ENCODE results near the gene IRF1.

IRF1 gene

GRCh38 chr5:132474881-132475496 lies 15.6 kb downstream of the IRF1 start:
- peaks cover 1% of the 10 kb centered on the region for H3K36me3 Mint-ChIP-seq
- H3K4me3 Mint-ChIP-seq: no peak overlapping the region
- H3K27ac Mint-ChIP-seq: peak overlapping the region; percentile 71
- H3K4me1 Mint-ChIP-seq: peaks cover 89% of the 10 kb centered on the region
- no peaks in the 10 kb centered on the region for H3K9me3 Mint-ChIP-seq
- H3K27me3 Mint-ChIP-seq: no peaks in the 10 kb centered on the region

DNA sequence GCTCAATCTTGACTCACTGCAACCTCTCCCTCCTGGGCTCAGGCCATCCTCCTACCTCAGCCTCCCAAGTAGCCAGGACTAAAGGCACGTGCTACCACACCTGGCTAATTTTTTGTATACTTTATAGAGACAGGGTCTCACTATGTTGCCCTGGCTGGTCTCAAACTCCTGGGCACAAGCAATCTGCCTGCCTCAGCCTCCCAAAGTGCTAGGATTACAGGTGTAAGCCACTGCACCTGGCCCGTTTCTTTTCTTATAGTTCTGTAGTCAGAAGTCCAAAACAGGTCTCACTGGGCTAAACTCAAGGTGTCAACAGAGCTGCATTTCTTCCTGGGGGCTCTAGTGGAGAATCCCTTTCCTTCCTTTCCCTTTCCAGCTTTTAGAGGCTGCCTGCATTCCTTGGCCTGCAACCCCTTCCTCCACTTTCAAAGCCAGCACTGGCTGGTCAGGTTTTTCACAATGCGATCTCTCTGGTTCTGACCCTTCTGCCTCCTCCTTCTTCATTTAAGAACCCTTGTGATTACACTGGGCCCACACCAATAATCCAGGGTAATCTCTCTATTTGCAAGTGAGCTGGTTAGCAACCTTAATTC lies 16.3 kb downstream of the IRF1 start:
- H3K4me1 Mint-ChIP-seq: peaks cover 89% of the 10 kb centered on the region
- H3K9me3 Mint-ChIP-seq: no peaks in the 10 kb centered on the region
- no peaks in the 10 kb centered on the region for H3K27me3 Mint-ChIP-seq
- H3K27ac Mint-ChIP-seq: peak overlapping the region; percentile 71
- H3K36me3 Mint-ChIP-seq: peaks cover 1% of the 10 kb centered on the region
- no peak overlapping the region for H3K4me3 Mint-ChIP-seq

DNA sequence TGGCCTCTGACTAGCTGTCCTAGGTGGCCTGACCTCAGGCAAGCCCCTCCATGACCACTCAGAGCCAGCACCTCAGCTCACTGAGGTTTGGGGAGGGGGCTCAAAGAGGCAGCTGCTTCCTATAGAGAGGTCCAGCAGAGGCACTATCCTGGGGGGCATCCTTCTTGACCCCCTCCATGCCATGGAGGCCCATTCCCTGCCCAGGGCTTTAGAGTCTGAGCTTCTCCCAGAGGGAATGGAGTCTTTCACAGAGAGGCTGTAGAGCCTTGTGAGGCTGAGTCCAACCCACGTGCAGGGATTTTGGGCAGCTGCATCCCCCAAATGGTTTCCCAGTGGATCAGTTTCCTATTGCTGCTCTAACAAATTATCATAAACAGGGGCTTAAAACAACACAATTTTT lies 16.9 kb downstream of the IRF1 start:
- Mint-ChIP-seq H3K4me3 (no peak overlapping the region), H3K4me1 (peaks cover 89% of the 10 kb centered on the region), H3K36me3 (peaks cover 1% of the 10 kb centered on the region), H3K9me3 (no peaks in the 10 kb centered on the region), H3K27ac (peak overlapping the region; percentile 79), H3K27me3 (no peaks in the 10 kb centered on the region)

DNA sequence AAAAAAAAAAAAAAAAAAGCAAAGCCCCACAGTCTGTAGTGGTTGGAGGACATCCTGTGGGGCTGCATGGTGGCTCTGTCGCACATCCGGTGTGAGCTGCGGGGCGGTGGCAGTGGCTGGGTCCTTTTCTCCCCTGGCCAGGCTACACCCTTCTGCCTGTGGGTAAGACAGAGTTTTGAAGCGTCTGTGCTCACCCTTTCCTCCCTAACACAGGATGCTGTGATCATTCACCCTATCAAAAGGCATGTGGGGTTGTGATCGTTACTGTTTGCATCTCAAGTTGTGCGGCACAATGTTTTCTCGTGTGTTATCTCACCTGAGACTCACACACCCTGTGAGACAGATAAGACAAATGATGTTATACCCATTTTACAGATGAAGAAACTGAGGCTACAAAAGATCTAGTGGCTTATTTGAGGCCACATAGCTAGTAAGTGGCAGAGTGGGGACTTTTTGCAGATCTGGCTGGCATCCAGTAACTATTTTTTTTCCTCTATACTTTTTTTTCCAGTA lies 17.5 kb downstream of the IRF1 start:
- Mint-ChIP-seq H3K4me3 (peak overlapping the region; percentile 40), H3K9me3 (no peaks in the 10 kb centered on the region), H3K4me1 (peaks cover 88% of the 10 kb centered on the region), H3K27ac (peak overlapping the region; percentile 79), H3K27me3 (no peaks in the 10 kb centered on the region), H3K36me3 (peaks cover 3% of the 10 kb centered on the region)

GRCh38 chr5:132472431-132472830 lies 18.1 kb downstream of the IRF1 start:
- peak overlapping the region; percentile 12 for H3K27ac Mint-ChIP-seq
- H3K4me1 Mint-ChIP-seq: peaks cover 88% of the 10 kb centered on the region
- no peaks in the 10 kb centered on the region for H3K9me3 Mint-ChIP-seq
- no peak overlapping the region for H3K4me3 Mint-ChIP-seq
- H3K27me3 Mint-ChIP-seq: no peaks in the 10 kb centered on the region
- H3K36me3 Mint-ChIP-seq: peaks cover 2% of the 10 kb centered on the region

- no peaks in the 10 kb centered on the region for H3K9me3 Mint-ChIP-seq
- peaks cover 2% of the 10 kb centered on the region for H3K36me3 Mint-ChIP-seq
- H3K27ac Mint-ChIP-seq: peak overlapping the region; percentile 83
- no peaks in the 10 kb centered on the region for H3K27me3 Mint-ChIP-seq
- H3K4me1 Mint-ChIP-seq: peaks cover 88% of the 10 kb centered on the region
- peak overlapping the region; percentile 33 for H3K4me3 Mint-ChIP-seq
Measured at GRCh38 chr5:132471944-132472343, 18.6 kb downstream of the IRF1 start.

- H3K4me1 Mint-ChIP-seq: peaks cover 91% of the 10 kb centered on the region
- no peaks in the 10 kb centered on the region for H3K27me3 Mint-ChIP-seq
- H3K4me3 Mint-ChIP-seq: peak overlapping the region; percentile 66
Measured at GRCh38 chr5:132471151-132471907, 19.2 kb downstream of the IRF1 start.

GRCh38 chr5:132470596-132470995 lies 20.0 kb downstream of the IRF1 start:
- peaks cover 92% of the 10 kb centered on the region for H3K4me1 Mint-ChIP-seq
- peak overlapping the region; percentile 82 for H3K27ac Mint-ChIP-seq
- no peaks in the 10 kb centered on the region for H3K27me3 Mint-ChIP-seq
- H3K9me3 Mint-ChIP-seq: no peaks in the 10 kb centered on the region
- H3K36me3 Mint-ChIP-seq: peaks cover 2% of the 10 kb centered on the region
- H3K4me3 Mint-ChIP-seq: peak overlapping the region; percentile 66

More at GRCh38 chr5:132471151-132471907, 19.2 kb downstream of the IRF1 start:
- H3K9me3 Mint-ChIP-seq: no peaks in the 10 kb centered on the region
- peak overlapping the region; percentile 83 for H3K27ac Mint-ChIP-seq
- H3K36me3 Mint-ChIP-seq: peaks cover 2% of the 10 kb centered on the region

DNA sequence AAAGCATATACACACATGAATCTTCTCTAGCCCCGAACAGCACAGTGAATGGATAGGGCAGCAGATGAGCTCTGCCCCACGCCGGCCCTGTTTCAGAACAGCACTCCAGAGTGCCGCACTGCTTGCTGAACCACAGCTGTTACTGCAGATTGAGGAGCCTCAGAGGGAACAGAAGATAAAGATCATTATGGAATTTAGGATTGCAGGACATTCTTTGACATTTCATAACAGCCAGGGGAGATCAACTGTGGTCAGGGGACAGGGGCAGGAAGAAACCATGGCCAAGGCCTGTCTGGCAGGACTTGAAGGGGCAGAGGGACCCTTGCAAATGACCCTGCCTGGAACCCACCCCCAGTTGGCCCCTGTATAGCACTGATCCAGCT lies 20.6 kb downstream of the IRF1 start:
- Mint-ChIP-seq H3K27ac (no peak overlapping the region), H3K27me3 (no peaks in the 10 kb centered on the region), H3K4me1 (peaks cover 92% of the 10 kb centered on the region), H3K36me3 (peaks cover 2% of the 10 kb centered on the region), H3K4me3 (no peak overlapping the region), H3K9me3 (no peaks in the 10 kb centered on the region)

- H3K4me1 Mint-ChIP-seq: peaks cover 92% of the 10 kb centered on the region
- no peaks in the 10 kb centered on the region for H3K27me3 Mint-ChIP-seq
- H3K4me3 Mint-ChIP-seq: no peak overlapping the region
- peak overlapping the region; percentile 85 for H3K27ac Mint-ChIP-seq
- H3K36me3 Mint-ChIP-seq: peaks cover 2% of the 10 kb centered on the region
- no peaks in the 10 kb centered on the region for H3K9me3 Mint-ChIP-seq
Measured at GRCh38 chr5:132469380-132470009, 21.1 kb downstream of the IRF1 start.

GRCh38 chr5:132468656-132469379 lies 21.8 kb downstream of the IRF1 start:
- Mint-ChIP-seq H3K4me3 (no peak overlapping the region), H3K9me3 (no peaks in the 10 kb centered on the region), H3K27me3 (no peaks in the 10 kb centered on the region), H3K36me3 (peaks cover 2% of the 10 kb centered on the region), H3K4me1 (peaks cover 92% of the 10 kb centered on the region), H3K27ac (peak overlapping the region; percentile 85)

GRCh38 chr5:132467287-132467984 lies 23.1 kb downstream of the IRF1 start:
- peaks cover 95% of the 10 kb centered on the region for H3K4me1 Mint-ChIP-seq
- peaks cover 6% of the 10 kb centered on the region for H3K36me3 Mint-ChIP-seq
- H3K27me3 Mint-ChIP-seq: no peaks in the 10 kb centered on the region
- peak overlapping the region; percentile 78 for H3K27ac Mint-ChIP-seq
- peak overlapping the region; percentile 64 for H3K4me3 Mint-ChIP-seq
- no peaks in the 10 kb centered on the region for H3K9me3 Mint-ChIP-seq

DNA sequence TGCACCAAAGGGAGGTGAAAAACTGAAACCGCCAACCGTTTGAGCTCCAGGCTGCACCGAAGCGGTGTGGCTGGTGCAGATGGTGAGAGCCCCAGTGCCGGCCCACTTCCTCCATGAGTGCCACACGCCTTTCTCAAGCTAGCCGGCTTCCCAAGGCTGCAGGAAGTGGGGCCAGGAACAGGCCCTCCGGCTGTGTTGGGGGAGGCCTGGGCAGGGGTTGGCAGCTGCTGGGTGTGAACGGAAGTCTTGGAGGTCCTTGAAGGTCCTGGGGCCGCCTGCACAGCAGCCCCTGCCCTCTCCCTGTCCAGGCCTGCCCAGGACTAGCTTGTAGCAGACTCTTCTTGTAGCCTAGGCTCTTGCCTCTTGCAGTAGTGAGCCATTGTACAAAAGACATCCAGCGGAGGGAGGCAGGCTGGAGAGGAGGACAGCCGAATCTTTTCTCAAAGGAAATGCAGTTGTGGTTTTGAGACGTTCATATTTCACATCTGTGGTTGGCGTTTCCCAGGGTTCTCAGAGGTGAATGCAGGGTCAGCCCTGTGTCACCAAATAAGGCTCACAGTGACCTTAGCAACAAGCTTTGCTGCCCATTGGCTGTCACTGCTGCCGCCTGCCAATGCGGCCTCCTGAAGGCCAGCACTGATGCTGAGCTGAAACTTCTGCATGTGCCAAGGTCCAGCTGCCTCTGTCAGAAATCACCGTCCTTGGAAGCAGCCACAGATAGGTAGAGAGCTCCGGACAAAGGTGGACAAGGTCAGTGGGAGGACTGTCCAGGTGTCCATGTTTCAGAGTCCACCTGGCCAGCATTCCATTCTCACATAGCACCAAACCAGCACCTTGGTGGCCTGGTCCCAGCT lies 23.9 kb downstream of the IRF1 start:
- Mint-ChIP-seq H3K36me3 (peaks cover 8% of the 10 kb centered on the region), H3K27me3 (no peaks in the 10 kb centered on the region), H3K4me3 (peak overlapping the region; percentile 64), H3K9me3 (no peaks in the 10 kb centered on the region), H3K4me1 (peaks cover 96% of the 10 kb centered on the region), H3K27ac (peak overlapping the region; percentile 85)
